K562 treated with DMSO at 1 percent for 48 hours (cell line): ENCODE data around the gene IL11RA. TPM values are rescaled to one million over a fixed set of nuclear protein-coding genes. Genes with fewer than 3 reads are reported as not detected.

Source experiments
- total RNA-seq: library from RNA; unstranded; fragments of 300-600 nt; gene quantifications from 2 replicates; pipeline ENCODE4 v1.2.3, GENCODE V29; 2022; ENCODE audit warnings: low replicate concordance; ENCODE audit errors: extremely low read depth

IL11RA gene
- not detected in 2 replicates for total RNA-seq

GRCh38 chr9:34651876-34652601 is at the start of gene IL11RA:
IL11RA (plus strand) TSS chr9:34652185; CDS start chr9:34655218, 3,033 bp downstream.

DNA sequence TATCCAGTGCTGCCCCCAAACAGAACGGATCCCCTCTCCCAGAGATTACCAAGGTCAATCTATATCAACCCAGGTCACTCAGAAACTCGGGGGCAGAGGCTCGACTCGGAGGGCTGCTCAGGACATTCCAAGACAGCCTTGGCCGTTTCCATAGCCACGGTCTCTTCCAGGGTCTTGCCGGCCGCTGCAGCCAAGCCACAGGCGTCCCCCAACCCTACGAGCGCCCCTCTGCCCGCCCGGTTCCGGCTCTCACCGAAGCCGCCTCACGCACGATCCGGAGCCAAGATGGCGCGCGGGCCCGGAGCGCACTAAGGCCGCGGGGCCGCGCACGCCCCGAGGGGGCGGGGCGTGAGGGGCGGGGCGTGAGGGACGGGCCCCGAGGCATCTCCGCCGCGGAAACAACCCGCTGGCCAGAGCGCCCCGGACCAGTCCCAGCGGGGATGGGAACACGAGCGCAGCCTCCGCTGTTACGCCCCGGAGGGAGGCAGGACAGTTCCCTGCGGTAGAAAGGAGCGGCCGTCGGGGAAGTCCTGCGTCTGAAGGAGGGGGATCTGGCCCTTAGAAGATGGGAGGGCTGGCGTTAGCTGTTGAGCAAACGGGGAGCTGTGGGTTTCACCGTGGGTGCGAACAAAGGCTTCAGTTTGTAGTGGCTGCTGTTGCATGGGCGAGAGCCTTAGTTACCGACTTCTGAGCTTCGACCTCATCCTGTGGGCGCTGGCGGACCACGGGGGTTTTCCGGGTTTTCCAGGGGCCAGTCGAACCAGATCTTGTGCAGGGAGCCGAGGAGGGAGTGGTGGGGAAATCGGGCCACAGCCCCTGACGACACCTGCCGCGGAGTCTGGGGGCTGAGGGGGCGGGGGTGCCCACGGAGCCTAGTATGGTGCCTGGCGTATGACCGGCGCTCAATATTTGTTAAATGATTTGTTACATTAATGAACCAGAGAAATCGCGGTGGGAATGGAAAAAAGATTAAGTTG is 39.9 kb upstream of the IL11RA start, which contains the start of gene RPP25L:
Gene RPP25L (minus strand): TSS at position 287 of the 977 bp plus-strand sequence. CDS start 801 bp downstream, outside the sequence.

GRCh38 chr9:34620061-34620994 is 31.7 kb upstream of the IL11RA start, which contains the start of gene DCTN3:
DCTN3 (minus strand) TSS chr9:34620495; CDS start chr9:34620464, 31 bp downstream.

GRCh38 chr9:34628656-34629490 is 23.1 kb upstream of the IL11RA start, which contains the start of gene ARID3C:
ARID3C (minus strand) TSS chr9:34629066; CDS start chr9:34628014, 1,052 bp downstream.

DNA sequence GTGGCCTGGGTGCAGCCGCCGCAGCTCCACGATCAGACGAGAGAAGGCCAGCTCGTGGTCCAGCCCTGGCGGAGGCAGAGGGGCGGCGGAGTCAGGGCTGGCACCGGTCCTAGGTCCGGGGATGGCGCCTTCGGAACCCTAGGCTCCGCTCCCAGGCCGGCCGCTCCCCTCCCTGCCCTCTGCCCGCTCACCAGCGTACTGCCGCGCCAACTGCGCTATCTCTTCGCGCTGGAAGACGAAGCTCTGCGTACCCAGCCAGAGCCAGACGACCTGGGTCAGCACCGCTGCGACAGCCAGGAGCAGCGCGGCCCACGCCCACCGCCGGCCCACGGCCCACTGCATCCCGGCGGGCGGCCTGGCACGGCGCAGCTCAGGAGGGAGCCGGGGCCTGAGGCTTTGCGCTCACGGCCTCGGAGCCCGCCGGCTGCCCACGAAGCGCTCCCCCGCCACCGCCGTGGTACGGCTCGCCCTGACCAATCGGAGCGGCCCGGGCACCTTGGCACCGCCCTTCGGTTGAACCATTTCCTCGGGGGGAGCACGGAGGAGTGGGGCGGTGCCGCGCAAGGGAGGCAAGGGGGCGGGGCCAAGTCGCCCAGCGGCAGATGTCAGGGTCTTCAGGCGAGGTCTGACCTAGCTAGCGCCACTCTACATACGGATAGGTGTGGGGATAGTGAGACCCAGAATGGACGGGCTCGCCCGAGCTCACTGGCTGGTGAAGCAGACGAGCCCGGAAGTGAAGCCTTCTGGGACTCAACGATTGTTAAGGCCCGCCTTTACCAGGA is 14.4 kb upstream of the IL11RA start, which contains the start of gene SIGMAR1:
Gene SIGMAR1 (minus strand): TSS at position 432 of the 782 bp plus-strand sequence. CDS start 90 bp downstream, at position 342.

GRCh38 chr9:34646211-34647083 is 5.5 kb upstream of the IL11RA start, which contains the start of gene GALT:
GALT (plus strand) TSS chr9:34646675; CDS start chr9:34646705, 30 bp downstream.

GRCh38 chr9:34662526-34663302 is 10.7 kb downstream of the IL11RA start, which contains the start of gene CCL27:
CCL27 (minus strand) TSS chr9:34662657; CDS start chr9:34662633, 24 bp downstream.

GRCh38 chr9:34690983-34691935 is 39.3 kb downstream of the IL11RA start, which contains the start of gene CCL19:
CCL19 (minus strand) TSS chr9:34691276; CDS start chr9:34691139, 137 bp downstream.

DNA sequence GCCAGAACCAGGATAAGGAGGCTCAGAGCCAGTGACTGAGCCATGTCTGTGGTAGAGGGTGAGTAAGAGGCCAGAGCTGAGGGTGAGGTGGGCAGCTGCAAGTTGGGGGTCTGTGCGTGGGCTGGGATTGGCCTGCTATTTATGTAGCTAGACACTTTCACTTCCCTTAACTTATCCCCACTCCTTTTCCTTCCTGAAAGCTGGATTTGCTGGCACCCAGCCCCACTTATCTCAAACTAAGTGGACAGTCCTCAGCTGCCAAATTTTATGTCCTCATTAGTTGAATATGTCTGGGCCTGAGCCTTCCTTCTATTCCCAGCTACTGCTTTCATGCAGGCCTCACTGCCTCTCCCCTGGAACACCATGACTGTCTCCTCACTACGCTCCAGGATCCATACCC is 58.0 kb downstream of the IL11RA start, which contains the start of gene CCL21:
Gene CCL21 (minus strand): TSS at position 114 of the 400 bp plus-strand sequence. CDS start 70 bp downstream, at position 44.

Other genes with a start within 250 kb of the IL11RA start
- gene FAM219A, start 193.6 kb upstream of the IL11RA start, total RNA-seq = not detected in 2 replicates
- gene DNAI1, start 193.4 kb upstream of the IL11RA start, total RNA-seq = not detected in 2 replicates
- not detected in 2 replicates for gene ENHO, start 129.2 kb upstream of the IL11RA start, total RNA-seq
- gene CNTFR, start 62.5 kb upstream of the IL11RA start, total RNA-seq = not detected in 2 replicates
- not detected in 2 replicates for gene RPP25L, start 40.1 kb upstream of the IL11RA start, total RNA-seq
- 727 TPM in 1 of 2 replicates, not detected in the other for gene DCTN3, start 31.7 kb upstream of the IL11RA start, total RNA-seq
- not detected in 2 replicates for gene ARID3C, start 23.1 kb upstream of the IL11RA start, total RNA-seq
- gene SIGMAR1, start 14.4 kb upstream of the IL11RA start, total RNA-seq = not detected in 2 replicates
- not detected in 2 replicates for gene GALT, start 5.5 kb upstream of the IL11RA start, total RNA-seq
- gene CCL27, start 10.5 kb downstream of the IL11RA start, total RNA-seq = not detected in 2 replicates
- gene CCL19, start 39.1 kb downstream of the IL11RA start, total RNA-seq = not detected in 2 replicates
- gene CCL21, start 58.0 kb downstream of the IL11RA start, total RNA-seq = not detected in 2 replicates